K562 (cell line): Measurements from ENCODE around the gene MAD2L1. TPM values are rescaled to one million over a fixed set of nuclear protein-coding genes. Genes with fewer than 3 reads are reported as not detected.
A peak's percentile ranks its signal among the peaks of the same experiment; 100 is the strongest.

Experiments
- ATF7 ChIP-seq: fragments of 450-650 bp; IDR thresholded peaks from 2 replicates; pipeline ENCODE4 v1.7.1; 2014; ENCODE audit warnings: mild to moderate bottlenecking, moderate library complexity
- CBFA2T2 ChIP-seq: fragments of 450-650 bp; conservative IDR thresholded peaks from 2 replicates; pipeline ENCODE4 v1.6.1; 2017; ENCODE audit warnings: mild to moderate bottlenecking
- CREM ChIP-seq: IDR thresholded peaks from 2 replicates; pipeline ENCODE4 v1.6.1; 2014; ENCODE audit warnings: antibody characterized with exemption, low read depth
- GABPB1 ChIP-seq: sonication (generic); formaldehyde crosslinking; IDR thresholded peaks from 2 replicates; pipeline ENCODE4 v1.8.0; 2022; ENCODE audit warnings: mild to moderate bottlenecking, missing genetic modification reagents
- HCFC1 ChIP-seq: IDR thresholded peaks from 2 replicates; pipeline ENCODE4 v1.6.1; 2012; ENCODE audit warnings: low read depth, low read length, improper control_type of control experiment
- HMGN3 ChIP-seq: IDR thresholded peaks from 2 replicates; pipeline ENCODE4 v1.6.1; 2011; ENCODE audit warnings: borderline replicate concordance, low read depth, mild to moderate bottlenecking, mixed read lengths, low read length; ENCODE audit not compliant: insufficient read length; ENCODE audit errors: extremely low read depth
- KAT7 ChIP-seq: sonication (generic); formaldehyde crosslinking; IDR thresholded peaks from 2 replicates; pipeline ENCODE4 v1.8.0; 2022; ENCODE audit warnings: missing genetic modification reagents, mild to moderate bottlenecking, borderline replicate concordance
- MAZ ChIP-seq, 2 experiments: fragments of 450-650 bp in 1 of 2; sonication (generic) in 1 of 2; formaldehyde crosslinking; IDR thresholded peaks in 1 of 2; conservative IDR thresholded peaks in 1 of 2; 2 replicates each; pipeline versions ENCODE4 v1.4.0 to v1.5.0; 2020; ENCODE audit warnings: mild to moderate bottlenecking in 1 of 2, missing genetic modification reagents in 1 of 2
- NFIC ChIP-seq: fragments of 450-650 bp; IDR thresholded peaks from 2 replicates; pipeline ENCODE4 v1.6.1; 2017; ENCODE audit warnings: mild to moderate bottlenecking, inconsistent platforms
- POU5F1 ChIP-seq: fragments of 150-350 bp; IDR thresholded peaks from 2 replicates; pipeline ENCODE4 v1.6.1; 2014; ENCODE audit warnings: borderline replicate concordance, low read length, low read depth, mild to moderate bottlenecking; ENCODE audit not compliant: partially characterized antibody
- PPARD ChIP-seq: fragments of 250-450 bp; sonication (Bioruptor Pico); IDR thresholded peaks from 2 replicates; pipeline ENCODE4 v1.8.0; 2022; ENCODE audit warnings: inconsistent platforms, mild to moderate bottlenecking, moderate library complexity
- SNIP1 ChIP-seq: fragments of 450-650 bp; IDR thresholded peaks from 2 replicates; pipeline ENCODE4 v1.7.1; 2017; ENCODE audit warnings: low read depth, mild to moderate bottlenecking
- TBP ChIP-seq: optimal IDR thresholded peaks from 2 replicates; pipeline ENCODE3; 2011; ENCODE audit warnings: low read depth, low read length, improper control_type of control experiment
- ZNF324 ChIP-seq: fragments of 250-450 bp; sonication (Bioruptor Pico); IDR thresholded peaks from 2 replicates; pipeline ENCODE4 v1.4.0; 2020; ENCODE audit warnings: mild to moderate bottlenecking
- polyA plus RNA-seq, 8 experiments: library from polyadenylated mRNA; depleted of rRNA in 4 of 8; stranded (reverse) in 5 of 8; unstranded in 3 of 8; fragments of >200 nt; fragmentation: Nextera tagmentation in 2 of 8; fragmentation: Illumina TruSeq in 1 of 8; extraction: Ambion mirVana in 2 of 8; extraction: Trizol in 1 of 8; gene quantifications; 2 replicates each; pipeline versions ENCODE4 v1.2.1 to v1.2.3, GENCODE V29; 2011 to 2014; ENCODE audit warnings: inconsistent platforms in 1 of 8, missing spikeins in 1 of 8
- total RNA-seq, 7 experiments: library from RNA; depleted of rRNA in 6 of 7; stranded (reverse); fragments of >200 nt in 6 of 7; fragmentation: Illumina TruSeq in 2 of 7; extraction: Trizol in 2 of 7; gene quantifications; 2 replicates each; pipeline versions ENCODE4 v1.2.1 to v1.2.3, GENCODE V29; 2011 to 2021; ENCODE audit warnings: low replicate concordance in 1 of 7
- TF ChIP-seq, protein P1 (sequence below): fragments of 450-650 bp; IDR thresholded peaks from 2 replicates; pipeline ENCODE4 v1.6.1; 2016; ENCODE audit warnings: borderline replicate concordance
- TF ChIP-seq, protein P2 (sequence below): fragments of 250-450 bp; sonication (Bioruptor Pico); IDR thresholded peaks from 2 replicates; pipeline ENCODE4 v1.9.0; 2021; ENCODE audit warnings: mild to moderate bottlenecking
- TF ChIP-seq, protein P3 (sequence below), 2 experiments: IDR thresholded peaks; 2 replicates each; pipeline ENCODE4 v1.6.1; 2011; ENCODE audit warnings: borderline replicate concordance in 1 of 2, control low read depth in 1 of 2, low read depth in 1 of 2, low read length in 1 of 2, mild to moderate bottlenecking in 1 of 2, mixed read lengths in 1 of 2, moderate library complexity in 1 of 2; ENCODE audit not compliant: insufficient read depth in 1 of 2, insufficient read length in 1 of 2, poor library complexity in 1 of 2, severe bottlenecking in 1 of 2; ENCODE audit errors: extremely low read depth in 1 of 2
- TF ChIP-seq, protein P4 (sequence below), 3 experiments: fragments of 200-800 bp in 1 of 3; fragments of 250-450 bp in 1 of 3; fragments of 450-650 bp in 1 of 3; sonication (Bioruptor Pico) in 1 of 3; sonication (Bioruptor generic) in 1 of 3; formaldehyde crosslinking in 1 of 3; IDR thresholded peaks; 2 replicates each; pipeline versions ENCODE4 v1.6.1 to v1.8.0; 2016 to 2022; ENCODE audit warnings: mild to moderate bottlenecking in 2 of 3, missing genetic modification characterization in 2 of 3, missing compliant biosample characterization in 1 of 3, moderate library complexity in 1 of 3

The MAD2L1 gene
- total and polyA plus RNA-seq, 9 of the 15 experiments (the other 6 are each of a cell fraction or from before 2014, with no cell fraction given): 75.0 to 494 (median 129) TPM

DNA sequence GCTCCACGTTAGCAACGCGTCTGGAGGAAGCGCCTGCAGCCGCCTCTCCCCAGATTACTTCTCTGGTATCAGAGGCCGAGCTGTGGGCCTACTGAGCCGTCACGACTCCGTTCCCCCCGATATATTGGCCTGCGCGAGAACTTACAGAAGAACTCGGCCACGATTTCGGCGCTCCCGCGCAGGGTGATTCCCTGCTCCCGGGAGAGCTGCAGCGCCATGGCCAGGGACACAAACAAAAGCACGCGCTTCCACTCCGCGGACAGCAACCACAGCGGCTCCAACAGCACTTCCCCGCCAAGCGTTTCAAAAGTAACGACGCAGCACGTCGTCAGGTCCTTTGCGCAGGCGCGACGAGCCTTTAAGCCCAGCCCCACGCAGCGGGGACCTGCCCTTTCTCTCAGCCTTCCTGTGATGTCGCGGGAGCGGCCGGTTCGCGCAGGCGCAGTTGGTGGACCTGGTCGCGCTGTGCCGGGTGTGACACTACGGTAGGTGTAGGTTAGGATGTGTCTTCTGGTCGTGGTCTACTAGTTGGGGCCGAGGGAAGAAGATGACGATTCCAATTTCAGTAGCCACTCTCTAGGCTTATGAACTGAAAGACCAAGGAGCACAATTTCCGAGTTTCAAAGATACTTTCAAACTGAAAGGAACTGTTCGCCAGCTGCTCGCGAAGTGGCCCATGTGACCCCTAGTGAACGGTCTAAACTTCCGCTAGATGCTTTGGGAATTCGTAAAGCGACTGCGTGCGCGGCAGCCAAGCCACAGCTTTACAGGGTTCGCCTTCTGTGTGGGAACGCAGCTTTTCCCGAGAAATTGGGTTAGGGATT lies at the start of gene MAD2L1 (continued):
- TF ChIP-seq, protein P1, sequence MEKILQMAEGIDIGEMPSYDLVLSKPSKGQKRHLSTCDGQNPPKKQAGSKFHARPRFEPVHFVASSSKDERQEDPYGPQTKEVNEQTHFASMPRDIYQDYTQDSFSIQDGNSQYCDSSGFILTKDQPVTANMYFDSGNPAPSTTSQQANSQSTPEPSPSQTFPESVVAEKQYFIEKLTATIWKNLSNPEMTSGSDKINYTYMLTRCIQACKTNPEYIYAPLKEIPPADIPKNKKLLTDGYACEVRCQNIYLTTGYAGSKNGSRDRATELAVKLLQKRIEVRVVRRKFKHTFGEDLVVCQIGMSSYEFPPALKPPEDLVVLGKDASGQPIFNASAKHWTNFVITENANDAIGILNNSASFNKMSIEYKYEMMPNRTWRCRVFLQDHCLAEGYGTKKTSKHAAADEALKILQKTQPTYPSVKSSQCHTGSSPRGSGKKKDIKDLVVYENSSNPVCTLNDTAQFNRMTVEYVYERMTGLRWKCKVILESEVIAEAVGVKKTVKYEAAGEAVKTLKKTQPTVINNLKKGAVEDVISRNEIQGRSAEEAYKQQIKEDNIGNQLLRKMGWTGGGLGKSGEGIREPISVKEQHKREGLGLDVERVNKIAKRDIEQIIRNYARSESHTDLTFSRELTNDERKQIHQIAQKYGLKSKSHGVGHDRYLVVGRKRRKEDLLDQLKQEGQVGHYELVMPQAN: peak; percentile 94
- TF ChIP-seq, protein P2, sequence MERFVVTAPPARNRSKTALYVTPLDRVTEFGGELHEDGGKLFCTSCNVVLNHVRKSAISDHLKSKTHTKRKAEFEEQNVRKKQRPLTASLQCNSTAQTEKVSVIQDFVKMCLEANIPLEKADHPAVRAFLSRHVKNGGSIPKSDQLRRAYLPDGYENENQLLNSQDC (CRISPR knock-in tag): 0 out of 2 replicates have a peak, but pooled peaks have one; percentile 72
- TF ChIP-seq CBFA2T2 (peak; percentile 25; the same call in 1 of the 2 replicates), ZNF324 (CRISPR knock-in tag) (no peak), GABPB1 (peak; percentile 17), NFIC (peak; percentile 31; the same call in 1 of the 2 replicates), PPARD (CRISPR knock-in tag) (no peak), MAZ (CRISPR knock-in tag; conservative IDR thresholded peaks at IDR 0.05 in 1 of 2, IDR thresholded peaks at IDR 0.05 in 1 of 2) (peak in 1 of 2 experiments; percentile 42; a peak in 2 of 4 replicates), CREM (peak; percentile 74), POU5F1 (peak; percentile 17), SNIP1 (no peak), HCFC1 (no peak), HMGN3 (peak; percentile 52), KAT7 (no peak), ATF7 (peak; percentile 28; the same call in 1 of the 2 replicates), TBP (peak; percentile 81)
- TF ChIP-seq, protein P3, sequence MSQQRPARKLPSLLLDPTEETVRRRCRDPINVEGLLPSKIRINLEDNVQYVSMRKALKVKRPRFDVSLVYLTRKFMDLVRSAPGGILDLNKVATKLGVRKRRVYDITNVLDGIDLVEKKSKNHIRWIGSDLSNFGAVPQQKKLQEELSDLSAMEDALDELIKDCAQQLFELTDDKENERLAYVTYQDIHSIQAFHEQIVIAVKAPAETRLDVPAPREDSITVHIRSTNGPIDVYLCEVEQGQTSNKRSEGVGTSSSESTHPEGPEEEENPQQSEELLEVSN (IDR thresholded peaks at IDR 0.05; ENCODE audit: borderline replicate concordance in 1 of 2, extremely low read depth in 1 of 2, insufficient read depth in 1 of 2, insufficient read length in 1 of 2, low read depth in 1 of 2, low read length in 1 of 2, poor library complexity in 1 of 2, severe bottlenecking in 1 of 2): peak; percentile 70 to 86
- TF ChIP-seq, protein P4, sequence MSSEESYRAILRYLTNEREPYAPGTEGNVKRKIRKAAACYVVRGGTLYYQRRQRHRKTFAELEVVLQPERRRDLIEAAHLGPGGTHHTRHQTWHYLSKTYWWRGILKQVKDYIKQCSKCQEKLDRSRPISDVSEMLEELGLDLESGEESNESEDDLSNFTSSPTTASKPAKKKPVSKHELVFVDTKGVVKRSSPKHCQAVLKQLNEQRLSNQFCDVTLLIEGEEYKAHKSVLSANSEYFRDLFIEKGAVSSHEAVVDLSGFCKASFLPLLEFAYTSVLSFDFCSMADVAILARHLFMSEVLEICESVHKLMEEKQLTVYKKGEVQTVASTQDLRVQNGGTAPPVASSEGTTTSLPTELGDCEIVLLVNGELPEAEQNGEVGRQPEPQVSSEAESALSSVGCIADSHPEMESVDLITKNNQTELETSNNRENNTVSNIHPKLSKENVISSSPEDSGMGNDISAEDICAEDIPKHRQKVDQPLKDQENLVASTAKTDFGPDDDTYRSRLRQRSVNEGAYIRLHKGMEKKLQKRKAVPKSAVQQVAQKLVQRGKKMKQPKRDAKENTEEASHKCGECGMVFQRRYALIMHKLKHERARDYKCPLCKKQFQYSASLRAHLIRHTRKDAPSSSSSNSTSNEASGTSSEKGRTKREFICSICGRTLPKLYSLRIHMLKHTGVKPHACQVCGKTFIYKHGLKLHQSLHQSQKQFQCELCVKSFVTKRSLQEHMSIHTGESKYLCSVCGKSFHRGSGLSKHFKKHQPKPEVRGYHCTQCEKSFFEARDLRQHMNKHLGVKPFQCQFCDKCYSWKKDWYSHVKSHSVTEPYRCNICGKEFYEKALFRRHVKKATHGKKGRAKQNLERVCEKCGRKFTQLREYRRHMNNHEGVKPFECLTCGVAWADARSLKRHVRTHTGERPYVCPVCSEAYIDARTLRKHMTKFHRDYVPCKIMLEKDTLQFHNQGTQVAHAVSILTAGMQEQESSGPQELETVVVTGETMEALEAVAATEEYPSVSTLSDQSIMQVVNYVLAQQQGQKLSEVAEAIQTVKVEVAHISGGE (CRISPR knock-in tag; IDR thresholded peaks at IDR 0.05): peak in 1 of 3 experiments; percentile 63; a peak in 2 of 6 replicates
